CD4-positive, alpha-beta T cell treated with Interleukin-1 beta for 1 hour (primary cell): Measurements from ENCODE around the gene PRDM10.
A peak's percentile ranks its signal among the peaks of the same experiment; 100 is the strongest.

ENCODE experiments used
- DNase-seq, 2 donors: peaks; one replicate each; pipeline ENCODE4 v3.0.0-alpha.2; 2020 to 2022

PRDM10 gene

DNA sequence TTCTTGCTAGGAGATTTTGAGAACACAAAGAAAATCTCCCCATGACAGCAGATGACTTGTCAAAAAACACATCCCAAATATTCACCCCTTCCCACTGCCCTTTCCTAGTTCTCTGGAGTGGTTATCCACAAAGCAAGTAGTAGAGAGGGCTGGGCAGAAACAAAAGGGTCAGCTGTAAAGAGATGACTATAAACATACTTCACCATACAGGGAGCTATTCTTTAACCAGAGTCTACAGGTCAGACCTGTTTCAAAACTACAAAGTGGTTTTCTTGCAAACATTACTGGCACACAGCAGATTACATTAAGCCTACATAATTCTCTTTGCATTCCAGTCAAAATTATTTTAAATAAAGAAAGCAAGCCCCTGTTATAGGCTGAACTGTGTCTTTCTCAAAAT lies 59.6 kb downstream of the PRDM10 start:
- no peak for DNase-seq

DNA sequence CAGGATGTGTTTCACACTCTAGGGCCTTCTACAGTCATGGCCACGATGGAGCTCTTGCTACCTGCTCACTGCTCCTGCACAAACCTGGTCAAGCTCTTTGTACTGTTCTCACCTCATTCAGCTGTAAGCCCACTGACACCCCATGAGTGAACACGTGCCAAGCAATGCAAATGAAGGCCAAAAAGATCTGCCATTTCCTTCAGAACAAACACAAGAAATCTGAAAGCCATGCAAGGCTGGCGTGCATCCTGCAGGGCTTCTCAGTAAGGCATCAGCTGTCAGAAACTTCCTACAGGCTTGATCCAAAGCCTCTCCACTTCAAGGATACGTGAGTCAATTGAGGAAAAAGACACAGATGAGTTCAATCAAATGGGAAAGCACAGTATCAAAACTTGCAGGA lies 63.1 kb downstream of the PRDM10 start:
- no peak for DNase-seq

DNA sequence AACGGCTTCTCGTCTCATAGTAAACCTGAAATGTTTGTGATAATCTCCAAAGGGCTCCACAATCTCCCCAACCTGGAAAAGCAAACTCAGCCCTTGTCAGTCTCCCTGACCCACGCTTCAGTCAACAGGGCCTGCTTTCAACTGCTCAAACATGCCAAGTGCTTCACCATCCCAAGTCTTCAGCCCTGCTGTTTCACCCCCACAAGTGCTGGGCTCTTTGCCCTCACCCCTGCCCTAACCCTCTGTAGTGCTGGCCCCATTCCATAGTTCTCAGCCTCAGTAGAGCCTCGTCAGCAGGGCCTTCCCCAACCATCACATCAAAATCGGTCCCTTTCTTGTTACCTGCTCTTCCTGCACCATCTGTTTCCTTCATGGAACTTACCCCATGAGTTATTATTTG lies 63.9 kb downstream of the PRDM10 start:
- no peak for DNase-seq

DNA sequence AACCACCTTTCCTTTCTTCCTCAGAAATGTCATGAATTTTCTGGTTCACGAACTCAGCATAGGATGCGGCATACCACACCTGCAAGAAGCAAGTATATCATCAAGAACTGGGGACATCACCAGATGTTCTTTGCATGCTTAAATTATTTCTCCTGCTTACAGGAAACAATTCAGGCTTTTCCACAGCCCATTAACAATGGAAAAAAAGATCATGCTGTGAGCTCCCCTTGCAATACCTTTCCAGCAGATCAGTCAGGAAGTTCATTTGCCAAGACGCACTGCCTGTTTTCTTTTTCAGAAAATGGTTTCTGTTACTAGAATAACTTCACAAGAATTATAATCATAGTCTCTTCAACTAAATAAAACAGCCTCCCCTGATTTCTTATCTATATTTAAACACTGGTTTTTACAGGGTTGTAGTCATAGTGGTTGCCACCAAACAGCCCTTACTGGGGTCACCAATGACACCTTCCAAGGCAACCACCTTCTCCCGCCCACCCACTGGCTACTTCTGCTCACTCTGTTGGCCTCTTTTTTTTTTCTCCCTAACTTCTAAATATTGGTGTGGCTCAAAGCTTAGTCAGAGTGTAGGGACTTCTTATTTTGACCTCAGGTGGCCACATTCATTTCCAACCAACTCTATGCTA lies 64.9 kb downstream of the PRDM10 start:
- DNase-seq: no peak

DNA sequence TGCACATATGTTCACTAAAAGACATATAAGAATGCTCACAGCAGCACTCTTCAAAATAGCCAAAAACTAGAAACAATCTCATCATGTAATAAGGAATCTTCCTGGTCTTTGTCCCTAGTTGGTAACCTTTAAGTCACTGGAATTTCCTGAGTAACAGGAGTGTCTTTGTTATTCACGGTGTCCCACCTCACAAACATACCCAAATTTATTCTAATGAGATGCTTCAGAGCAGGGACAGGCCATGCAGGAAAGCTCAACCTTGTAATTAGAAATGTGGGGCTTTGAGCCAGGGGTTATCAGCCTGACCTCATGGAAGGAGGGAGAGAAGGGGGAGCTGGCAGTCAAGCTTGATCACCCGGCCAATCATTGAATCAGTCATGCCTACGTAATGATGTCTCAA lies 66.9 kb downstream of the PRDM10 start:
- no peak for DNase-seq

DNA sequence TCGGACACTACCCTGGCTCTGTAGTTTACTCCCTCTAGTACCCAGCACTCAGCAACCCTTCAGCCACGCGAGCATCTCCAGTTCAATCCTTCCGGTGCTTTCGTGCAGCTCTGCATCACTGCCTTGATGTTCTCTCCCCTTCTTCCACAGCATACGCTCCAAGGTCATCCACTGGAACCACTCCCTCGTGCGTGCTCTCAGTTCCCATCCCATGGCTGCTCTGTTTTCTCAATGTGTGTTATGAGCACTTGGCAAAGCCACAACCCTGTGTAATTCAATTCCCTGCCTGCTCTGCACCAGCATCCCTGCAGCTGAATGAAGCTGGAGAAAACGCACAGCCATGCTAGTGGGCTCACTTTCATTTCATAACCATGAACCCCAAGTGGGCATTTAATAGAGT lies 68.7 kb downstream of the PRDM10 start:
- DNase-seq: no peak

DNA sequence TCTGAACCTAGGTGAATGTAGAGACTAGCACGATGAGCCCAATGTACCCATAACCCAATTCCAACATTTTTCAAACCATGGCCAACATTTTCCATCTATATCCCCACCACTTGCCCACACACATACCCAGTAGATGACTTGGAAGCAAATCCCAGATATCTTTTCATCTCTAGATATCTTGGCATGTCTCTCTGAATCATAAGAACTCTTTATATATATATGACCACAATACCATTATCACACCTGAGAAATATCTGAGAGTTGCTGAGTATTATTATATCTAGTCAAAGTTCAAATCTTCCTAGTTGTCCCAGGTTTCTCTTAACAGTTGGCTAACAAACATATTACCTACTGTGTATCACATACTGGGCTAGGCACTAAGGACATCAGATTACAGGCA lies 69.4 kb downstream of the PRDM10 start:
- DNase-seq: no peak

DNA sequence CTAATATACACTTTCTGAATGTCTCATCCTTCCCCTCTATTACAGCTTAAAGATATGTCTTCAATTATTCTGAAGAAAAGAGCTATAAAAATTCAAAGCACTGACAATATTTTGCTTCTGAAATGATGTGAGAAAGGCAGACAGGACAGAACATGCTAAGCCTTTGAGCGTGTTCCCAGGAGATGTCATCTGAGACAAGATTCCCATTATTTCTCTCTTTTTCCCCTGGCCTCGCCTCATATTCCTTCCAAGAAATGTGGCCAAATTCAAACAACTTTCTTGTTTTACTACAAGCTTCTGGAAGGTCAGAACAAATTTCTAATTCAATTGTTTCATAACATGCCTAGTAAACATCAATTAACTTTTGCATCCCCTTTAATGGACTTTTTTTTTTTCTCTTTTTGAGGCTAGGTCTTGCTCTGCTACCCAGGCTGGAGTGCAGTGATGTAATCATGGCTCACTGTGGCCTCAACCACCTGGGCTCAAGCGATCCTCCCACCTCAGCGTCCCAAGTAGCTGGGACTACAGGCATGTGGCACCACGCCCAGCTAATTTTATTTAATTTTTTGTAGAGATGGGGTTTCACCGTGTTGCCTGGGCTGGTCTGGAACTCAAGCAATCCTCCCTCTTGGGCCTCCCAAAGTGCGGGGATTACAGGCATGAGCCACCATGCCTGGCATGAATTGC lies 70.1 kb downstream of the PRDM10 start:
- no peak for DNase-seq

DNA sequence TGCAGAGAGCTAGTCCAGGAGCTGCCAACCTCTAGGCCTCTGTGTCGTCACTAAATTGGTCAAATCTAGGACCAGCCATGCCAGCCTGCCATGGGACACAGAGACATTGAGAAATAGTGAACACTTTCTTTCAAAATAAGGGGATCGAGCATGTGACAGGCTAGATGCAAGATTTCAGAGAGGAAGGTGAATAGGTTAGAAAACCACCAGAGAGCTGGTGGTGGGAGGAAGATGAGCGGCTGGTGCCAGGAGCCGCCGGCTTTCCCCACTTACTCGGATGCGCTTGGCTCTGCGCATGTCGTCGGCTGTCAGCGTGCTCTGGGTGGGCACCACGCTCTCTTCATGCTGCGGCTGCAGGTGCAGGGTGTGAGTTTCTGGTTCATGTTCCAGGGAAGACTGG lies 71.9 kb downstream of the PRDM10 start:
- peak in 1 of 2 donors; percentile 17 for DNase-seq

DNA sequence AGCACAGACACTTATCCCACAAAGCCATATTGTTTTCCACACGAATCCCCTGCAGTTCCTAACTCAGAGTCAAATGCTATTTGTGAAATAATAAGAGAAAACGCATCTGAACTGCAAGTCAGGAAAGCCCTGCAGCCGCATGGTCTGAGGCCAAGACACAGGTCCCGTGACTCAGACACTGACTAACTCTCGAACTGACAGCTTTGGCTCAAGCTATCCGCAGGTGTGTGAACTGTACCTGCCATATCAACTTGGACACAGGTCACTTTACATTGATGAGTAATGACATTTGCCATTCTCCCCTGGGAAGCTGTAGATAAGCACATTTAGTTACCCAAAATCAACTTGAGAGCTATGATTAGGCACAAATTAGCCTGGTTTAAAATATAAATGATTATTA lies 72.3 kb downstream of the PRDM10 start:
- peak in 1 of 2 donors; percentile 21 for DNase-seq

DNA sequence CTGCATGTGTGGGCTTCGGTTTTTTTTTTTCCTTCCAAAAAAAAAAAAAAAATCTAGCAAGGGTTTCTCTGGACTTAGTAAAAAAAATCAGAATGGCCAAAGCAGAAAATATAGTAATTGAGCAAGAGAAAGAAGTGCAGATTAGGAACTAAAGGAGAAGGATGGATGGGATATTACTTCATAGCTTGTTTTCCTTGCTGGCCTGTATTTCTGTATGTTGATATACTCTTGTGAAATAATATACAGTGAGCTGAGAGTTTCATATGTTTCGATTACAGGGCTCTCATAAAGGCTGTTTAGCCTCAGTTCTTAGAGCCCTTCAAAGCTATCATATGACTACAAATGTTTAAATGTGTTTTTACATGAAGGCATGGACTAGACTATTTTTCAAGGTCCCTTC lies 72.9 kb downstream of the PRDM10 start:
- DNase-seq: no peak

DNA sequence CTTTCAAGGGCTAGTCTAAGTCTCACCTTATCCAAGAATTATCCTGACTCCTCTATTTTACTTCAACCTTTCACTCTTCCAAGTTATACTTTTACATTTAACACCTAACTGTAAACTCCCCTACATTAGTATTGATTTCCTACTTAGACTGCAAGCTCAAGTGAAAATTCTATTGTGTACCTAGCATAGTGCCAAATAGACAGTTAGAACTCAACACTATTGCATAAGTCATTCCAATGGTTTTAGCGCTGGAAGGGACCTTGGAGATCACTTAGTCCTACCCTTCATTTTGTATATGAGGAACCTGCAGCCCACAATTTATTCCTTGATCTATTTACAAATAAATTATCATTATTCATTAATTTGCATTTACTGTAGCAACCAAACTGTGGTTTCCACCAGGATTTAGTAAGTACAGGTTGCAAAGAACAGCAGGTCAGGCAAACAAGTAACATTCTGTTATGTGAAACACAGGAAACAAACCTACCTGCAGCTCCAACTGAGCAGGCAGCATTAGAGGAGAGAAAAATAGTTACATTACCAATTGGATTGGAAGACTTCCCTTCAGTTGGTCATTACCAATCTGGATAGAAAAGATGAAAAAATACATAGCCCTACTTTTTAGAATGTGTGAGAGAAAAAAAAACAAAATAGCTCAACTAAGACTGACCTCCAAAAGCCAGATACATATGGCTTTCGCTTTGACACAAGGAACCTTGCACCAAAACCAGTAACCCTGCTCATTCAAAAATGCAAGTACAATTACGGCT lies 73.5 kb downstream of the PRDM10 start:
- no peak for DNase-seq

DNA sequence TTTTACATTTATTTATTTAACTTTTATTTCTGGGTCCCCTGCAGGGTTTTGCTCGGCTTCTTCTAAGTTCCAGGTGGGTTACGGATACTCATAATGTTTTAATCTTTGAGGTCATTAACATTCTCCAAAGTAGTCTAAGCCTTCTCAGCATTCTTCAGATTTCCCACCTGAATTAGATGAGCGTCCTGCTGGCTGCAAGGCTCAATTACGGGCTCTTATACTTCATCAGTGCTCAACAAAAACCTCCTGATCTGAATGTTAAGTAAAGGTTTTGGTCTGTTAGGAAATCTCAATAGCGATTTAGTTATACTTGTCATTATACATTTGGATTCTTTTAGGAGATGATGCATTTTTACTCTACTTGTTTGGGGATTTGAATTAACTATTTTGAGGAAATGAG lies 80.0 kb downstream of the PRDM10 start:
- no peak for DNase-seq

DNA sequence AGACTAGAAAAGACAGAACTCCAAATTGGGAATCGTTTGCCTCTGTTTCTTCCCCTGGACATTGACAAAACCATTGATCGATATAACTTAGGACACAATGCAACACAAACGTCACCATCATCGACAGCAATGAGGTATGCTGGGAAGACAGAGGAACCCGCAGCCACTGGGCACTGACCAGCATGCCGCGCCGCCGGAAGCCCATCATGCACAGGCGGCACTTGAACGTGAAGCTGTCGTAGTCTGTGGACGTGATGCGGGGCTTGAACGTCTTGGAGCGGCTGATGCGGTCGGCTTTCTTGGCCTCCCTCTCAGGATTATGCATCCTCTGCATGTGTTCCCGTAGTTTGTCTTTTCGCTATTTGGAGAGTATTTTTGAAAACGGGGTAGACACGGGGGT lies 84.3 kb downstream of the PRDM10 start:
- no peak for DNase-seq

DNA sequence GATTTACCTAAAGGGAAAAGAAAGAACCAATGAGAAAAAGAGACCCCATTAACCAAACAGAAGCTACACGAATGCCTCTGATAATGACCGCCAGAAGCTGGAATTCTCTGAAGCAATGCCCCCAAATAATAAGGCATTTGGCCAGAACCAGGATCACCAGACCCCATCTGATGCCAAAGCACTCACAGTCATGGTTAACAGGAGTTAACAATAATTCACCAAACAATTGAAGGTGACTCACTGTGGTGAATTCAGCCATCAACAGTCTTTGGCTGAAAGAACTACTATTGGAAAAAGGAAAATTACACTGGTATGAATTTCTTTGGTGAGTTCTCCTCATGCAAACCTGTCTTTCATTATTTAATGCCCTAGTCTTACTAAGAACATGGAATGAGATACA lies 85.4 kb downstream of the PRDM10 start:
- DNase-seq: no peak

DNA sequence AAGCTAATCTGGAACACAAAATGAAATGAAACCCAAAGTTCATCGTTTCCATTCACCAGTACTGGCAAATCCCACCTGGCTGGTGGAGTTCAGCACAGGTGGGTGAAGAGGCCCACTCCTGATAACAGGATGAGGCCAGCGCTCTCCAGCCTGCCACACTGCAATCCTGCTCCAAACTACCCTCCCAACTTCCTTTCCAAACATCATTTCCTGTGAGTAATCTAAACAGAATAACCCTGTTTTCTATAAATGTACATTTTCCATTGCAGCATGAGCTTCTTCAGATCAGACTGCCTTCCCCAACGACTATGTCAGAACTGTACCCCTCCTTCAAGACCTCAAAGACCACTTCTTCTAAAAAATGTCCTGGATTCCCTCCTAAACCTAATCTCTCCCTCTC lies 91.3 kb downstream of the PRDM10 start:
- DNase-seq: no peak

DNA sequence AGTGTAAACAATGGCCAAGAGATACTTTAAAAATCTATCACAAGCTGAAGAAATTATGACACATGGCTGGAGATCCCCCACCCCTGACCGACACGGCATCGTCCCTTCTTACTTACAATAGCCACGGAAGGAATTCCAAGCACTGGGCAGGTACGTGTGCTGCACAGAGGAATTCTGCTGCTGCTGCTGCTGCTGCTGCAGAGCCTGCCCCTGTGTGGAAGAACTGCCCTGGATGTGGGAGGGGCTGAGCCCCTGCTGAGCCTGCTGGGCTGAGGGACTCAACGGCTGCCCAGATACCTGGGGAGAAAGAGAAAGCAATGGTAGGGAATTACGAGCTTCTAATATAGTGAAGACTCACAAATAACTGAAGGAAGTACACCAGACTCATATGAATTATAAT lies 92.3 kb downstream of the PRDM10 start:
- DNase-seq: no peak

DNA sequence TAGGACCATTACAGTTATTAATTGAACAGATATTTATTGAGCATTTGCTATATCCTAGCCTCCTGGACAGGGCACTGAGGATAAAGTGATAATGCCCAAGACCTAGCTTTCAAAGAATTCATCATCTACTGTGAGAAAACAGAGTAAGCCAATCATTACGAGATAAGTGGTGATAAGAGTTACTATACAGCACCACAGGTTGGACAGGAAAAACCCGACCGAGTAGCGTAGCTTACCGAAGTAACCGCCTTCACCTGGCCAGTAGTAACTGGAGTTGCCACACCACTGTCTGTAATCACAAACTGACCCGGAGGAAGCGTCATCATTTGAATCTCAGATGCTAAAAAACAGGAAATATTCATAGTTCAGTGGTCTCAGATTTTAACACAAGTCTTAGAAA lies 97.2 kb downstream of the PRDM10 start:
- no peak for DNase-seq

DNA sequence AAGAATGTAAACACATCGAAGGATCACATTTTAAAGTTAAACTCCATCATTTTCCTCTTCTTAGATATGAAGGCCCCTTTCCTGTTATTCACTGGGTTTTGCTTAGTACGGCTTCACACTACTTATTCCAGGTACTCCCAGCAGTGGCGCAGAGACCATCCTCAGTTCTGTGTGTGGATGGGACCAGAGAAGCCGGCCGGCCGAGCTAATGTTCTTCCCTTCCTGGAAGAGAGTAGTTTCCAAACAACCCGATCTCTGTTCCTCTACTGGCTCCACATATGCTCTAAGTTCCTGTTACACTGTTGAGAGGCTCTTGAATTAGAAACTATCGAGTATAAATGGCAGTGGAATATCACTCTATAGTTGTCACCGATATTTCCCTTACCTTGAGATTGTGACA lies 106.6 kb downstream of the PRDM10 start:
- no peak for DNase-seq

DNA sequence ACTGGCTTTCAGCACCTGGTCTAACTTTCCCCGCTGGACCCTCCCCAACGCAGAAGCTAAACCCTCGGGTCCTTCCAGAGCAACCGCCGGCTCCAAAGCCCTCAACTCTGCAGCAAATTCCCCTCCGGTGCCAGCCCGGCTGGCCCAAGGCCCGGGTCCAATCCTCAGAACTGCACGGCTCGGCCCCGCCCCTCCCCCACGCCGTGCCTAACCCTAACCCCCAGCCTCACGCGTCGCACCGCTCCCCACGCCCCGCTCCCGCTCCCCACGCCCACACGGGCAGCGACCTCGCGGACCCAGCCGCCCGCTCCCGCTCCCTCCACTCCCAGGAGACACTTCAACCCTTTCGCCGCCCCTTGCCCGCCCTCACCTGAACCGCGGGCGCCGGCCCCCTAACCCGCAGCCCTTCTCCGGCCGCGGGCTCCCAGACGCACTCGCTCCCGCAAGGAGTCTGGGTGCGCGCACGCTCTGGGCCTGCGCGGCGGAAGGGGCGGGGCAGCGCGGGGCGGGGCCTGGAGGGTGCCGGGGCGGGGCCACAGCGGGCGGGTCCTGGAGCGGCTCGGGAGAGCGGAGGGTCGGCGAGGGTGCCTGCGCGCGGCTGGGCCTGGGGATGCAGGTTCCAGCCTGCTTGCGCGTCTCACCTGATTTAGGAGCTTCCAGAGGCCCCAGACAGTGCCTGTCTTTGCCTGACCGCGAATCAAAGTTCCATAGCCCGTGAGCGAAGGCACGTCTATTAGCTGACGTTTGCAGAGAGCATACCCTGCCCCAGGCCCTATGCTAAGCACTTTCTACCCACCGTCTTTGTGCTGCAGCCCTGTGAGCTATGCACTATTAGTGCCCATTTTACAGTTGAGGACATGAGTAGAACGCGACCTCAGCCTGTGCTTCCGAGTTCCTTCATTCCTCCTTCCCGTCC lies 107.3 kb downstream of the PRDM10 start, which contains the start of gene NFRKB:
NFRKB (minus strand) TSS at position 453 of the 916 bp plus-strand sequence. CDS start 2,729 bp downstream, outside the sequence.
- peak; percentile 86 to 90 for DNase-seq

DNA sequence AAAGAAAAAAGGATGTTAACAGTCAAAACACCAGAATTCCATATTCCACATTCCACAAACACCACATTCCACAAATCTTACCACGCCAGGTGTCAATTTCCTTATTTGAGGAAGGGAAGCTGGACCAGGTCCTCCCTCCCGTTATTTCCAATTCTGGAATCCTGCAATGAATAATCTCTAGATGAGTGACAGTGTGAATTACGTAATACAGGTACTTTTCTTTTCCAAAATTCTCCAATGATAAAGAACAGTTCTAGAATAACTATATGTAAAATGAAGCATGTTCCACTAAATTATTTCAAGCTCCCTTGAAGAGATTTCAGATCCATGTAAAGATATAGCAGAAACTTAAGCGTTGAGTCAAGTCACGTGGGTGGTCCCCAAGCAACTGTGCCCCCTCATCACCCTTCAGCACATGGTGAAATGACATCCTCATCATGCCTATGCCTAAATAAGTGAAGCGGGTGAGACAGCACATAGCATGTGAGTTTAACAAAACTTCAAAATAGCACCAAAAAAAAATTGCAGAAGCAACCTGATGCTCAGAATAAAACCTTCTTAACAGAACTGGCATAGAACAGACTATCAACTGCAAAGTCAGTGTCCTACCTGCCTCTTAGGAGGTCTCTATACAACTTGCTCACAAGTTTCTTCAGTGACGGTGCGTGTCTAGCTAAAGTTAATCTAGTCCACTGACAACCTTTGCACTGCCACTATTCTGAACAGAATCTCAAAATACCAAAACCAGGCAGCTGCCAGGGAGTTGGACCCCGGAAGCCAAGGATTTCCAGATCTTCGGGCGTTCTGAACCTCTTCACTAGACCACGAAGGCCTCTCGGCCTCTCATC lies 108.1 kb downstream of the PRDM10 start:
- DNase-seq: no peak

DNA sequence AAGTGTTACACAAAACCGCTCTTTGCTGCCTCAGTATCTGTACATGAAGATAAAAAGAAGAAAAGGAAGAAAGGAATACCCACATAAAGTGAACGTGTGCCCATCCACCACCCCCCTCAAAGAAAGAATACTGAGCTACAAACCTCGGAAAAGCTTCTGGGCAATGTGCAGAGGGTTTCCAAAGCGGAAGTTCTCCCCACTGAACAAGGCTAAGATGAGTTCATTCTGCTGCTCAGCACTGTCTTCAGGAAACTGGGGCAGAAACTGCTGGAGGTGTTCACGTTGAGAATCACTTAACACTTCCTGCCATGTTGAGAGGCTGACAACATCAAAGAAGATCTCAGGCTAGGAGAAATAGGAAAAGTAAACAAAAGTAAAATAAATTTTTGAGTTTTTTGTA lies 114.2 kb downstream of the PRDM10 start:
- DNase-seq: peak in 1 of 2 donors; percentile 22
